ENCODE measurements around the gene DCXR.

DCXR gene

GRCh38 chr17:82030470-82031302 is 6.8 kb downstream of the DCXR start (continued):
- TF ChIP-seq ZNF747 (tag by site-specific recombination; IDR thresholded peaks at IDR 0.05) (no peak), ZNF10 (tag by site-specific recombination; IDR thresholded peaks at IDR 0.05) (no peak), REPIN1 (tag by site-specific recombination; IDR thresholded peaks at IDR 0.05; ENCODE audit: low read depth) (no peak), ZNF792 (tag by site-specific recombination; IDR thresholded peaks at IDR 0.05) (no peak), SP3 (tag by site-specific recombination; IDR thresholded peaks at IDR 0.05) (peak; percentile 66), ZBTB10 (tag by site-specific recombination; IDR thresholded peaks at IDR 0.05) (peak; percentile 76), ZNF174 (tag by site-specific recombination; IDR thresholded peaks at IDR 0.05) (no peak), ZNF292 (tag by site-specific recombination; IDR thresholded peaks at IDR 0.05; ENCODE audit: borderline replicate concordance, low read depth) (no peak), ZNF449 (tag by site-specific recombination; IDR thresholded peaks at IDR 0.05) (peak; percentile 41; the same call in 1 of the 2 replicates), ZNF248 (tag by site-specific recombination; IDR thresholded peaks at IDR 0.05) (no peak), ZSCAN4 (tag by site-specific recombination; IDR thresholded peaks at IDR 0.05) (no peak), ZSCAN23 (tag by site-specific recombination; IDR thresholded peaks at IDR 0.05) (no peak), ZNF155 (tag by site-specific recombination; IDR thresholded peaks at IDR 0.05) (no peak), ZNF518A (tag by site-specific recombination; conservative IDR thresholded peaks at IDR 0.05; ENCODE audit: low read depth) (no peak), ZNF558 (tag by site-specific recombination; IDR thresholded peaks at IDR 0.05) (no peak), ZNF560 (tag by site-specific recombination; IDR thresholded peaks at IDR 0.05; ENCODE audit: borderline replicate concordance) (no peak), FEZF1 (tag by site-specific recombination; IDR thresholded peaks at IDR 0.05) (no peak), ZNF629 (tag by site-specific recombination; IDR thresholded peaks at IDR 0.05) (peak; percentile 57; the same call in 1 of the 2 replicates), ZNF114 (tag by site-specific recombination; IDR thresholded peaks at IDR 0.05) (no peak), SALL2 (tag by site-specific recombination; IDR thresholded peaks at IDR 0.05; ENCODE audit: borderline replicate concordance) (no peak), BCL11A (tag by site-specific recombination; IDR thresholded peaks at IDR 0.05; ENCODE audit: low read depth) (no peak; the same call in 1 of the 2 replicates), SCRT2 (tag by site-specific recombination; IDR thresholded peaks at IDR 0.05) (no peak), ZNF521 (tag by site-specific recombination; IDR thresholded peaks at IDR 0.05) (no peak), ELK4 (IDR thresholded peaks at IDR 0.05; ENCODE audit: borderline replicate concordance, low read depth, low read length) (no peak), BCL6B (tag by site-specific recombination; IDR thresholded peaks at IDR 0.05) (no peak)
